ENCODE measurements around the gene P2RX7.

- TF ChIP-seq, protein P1, sequence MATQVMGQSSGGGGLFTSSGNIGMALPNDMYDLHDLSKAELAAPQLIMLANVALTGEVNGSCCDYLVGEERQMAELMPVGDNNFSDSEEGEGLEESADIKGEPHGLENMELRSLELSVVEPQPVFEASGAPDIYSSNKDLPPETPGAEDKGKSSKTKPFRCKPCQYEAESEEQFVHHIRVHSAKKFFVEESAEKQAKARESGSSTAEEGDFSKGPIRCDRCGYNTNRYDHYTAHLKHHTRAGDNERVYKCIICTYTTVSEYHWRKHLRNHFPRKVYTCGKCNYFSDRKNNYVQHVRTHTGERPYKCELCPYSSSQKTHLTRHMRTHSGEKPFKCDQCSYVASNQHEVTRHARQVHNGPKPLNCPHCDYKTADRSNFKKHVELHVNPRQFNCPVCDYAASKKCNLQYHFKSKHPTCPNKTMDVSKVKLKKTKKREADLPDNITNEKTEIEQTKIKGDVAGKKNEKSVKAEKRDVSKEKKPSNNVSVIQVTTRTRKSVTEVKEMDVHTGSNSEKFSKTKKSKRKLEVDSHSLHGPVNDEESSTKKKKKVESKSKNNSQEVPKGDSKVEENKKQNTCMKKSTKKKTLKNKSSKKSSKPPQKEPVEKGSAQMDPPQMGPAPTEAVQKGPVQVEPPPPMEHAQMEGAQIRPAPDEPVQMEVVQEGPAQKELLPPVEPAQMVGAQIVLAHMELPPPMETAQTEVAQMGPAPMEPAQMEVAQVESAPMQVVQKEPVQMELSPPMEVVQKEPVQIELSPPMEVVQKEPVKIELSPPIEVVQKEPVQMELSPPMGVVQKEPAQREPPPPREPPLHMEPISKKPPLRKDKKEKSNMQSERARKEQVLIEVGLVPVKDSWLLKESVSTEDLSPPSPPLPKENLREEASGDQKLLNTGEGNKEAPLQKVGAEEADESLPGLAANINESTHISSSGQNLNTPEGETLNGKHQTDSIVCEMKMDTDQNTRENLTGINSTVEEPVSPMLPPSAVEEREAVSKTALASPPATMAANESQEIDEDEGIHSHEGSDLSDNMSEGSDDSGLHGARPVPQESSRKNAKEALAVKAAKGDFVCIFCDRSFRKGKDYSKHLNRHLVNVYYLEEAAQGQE (IDR thresholded peaks at IDR 0.05; ENCODE audit: insufficient read depth in 1 of 2, low read depth in 2 of 2, low read length in 2 of 2), result no peak
- TF ChIP-seq POLR2AphosphoS5 (IDR thresholded peaks at IDR 0.05; ENCODE audit: low read depth, low read length), result no peak
- TF ChIP-seq TAF1 (IDR thresholded peaks at IDR 0.05; ENCODE audit: borderline replicate concordance, insufficient read depth, low read length), result no peak
- no peak for TF ChIP-seq FOXP2 (optimal IDR thresholded peaks at IDR 0.05; ENCODE audit: borderline replicate concordance, extremely low read depth, extremely low read length, insufficient read depth)
- TF ChIP-seq SIN3A (IDR thresholded peaks at IDR 0.05; ENCODE audit: borderline replicate concordance, insufficient read depth, low read length), result no peak
These were observed 37.5 kb downstream of the P2RX7 start for GRCh38 chr12:121170151-121170550.
